ENCODE data around the gene RBFOX2.
"Not testable (repeated sequence)": the region's sequence is repeated elsewhere in the genome, so short reads cannot be mapped to it uniquely, and the experiment has no call there.

The RBFOX2 gene

DNA sequence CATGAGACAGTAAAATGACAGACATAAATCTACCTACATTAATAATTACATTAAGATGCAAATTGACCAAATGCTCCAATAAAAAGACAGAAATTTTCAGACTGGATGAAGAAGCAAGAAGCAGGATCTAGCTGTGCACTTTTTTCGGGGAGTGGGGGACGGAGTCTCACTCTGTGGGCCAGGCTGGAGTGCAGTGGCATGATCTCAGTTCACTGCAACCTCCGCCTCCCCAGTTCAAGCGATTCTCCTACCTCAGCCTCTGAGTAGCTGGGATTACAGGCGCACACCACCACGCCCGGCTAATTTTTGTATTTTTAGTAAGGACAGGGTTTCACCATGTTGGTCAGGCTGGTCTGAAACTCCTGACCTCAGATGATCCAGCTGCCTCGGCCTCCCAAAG, 222.0 kb downstream of the RBFOX2 start:
- DNase-seq = not testable (repeated sequence)

DNA sequence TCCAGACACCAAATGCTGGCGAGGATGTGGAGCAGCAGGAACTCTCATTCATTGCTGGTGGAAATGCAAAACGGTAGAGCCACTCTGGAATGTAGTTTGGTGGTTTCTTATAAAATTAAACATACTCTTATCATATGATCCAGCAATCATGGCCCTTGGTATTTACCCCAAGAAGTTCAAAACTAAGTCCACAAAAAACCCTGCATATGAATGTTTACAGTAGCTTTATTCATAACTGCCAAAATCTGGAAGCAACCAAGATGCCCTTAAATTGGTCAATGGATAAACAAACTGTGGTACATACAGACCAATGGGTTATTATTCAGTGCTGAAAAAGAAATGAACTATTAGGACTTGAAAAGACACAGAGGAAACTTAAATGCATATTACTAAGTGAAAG, 223.2 kb downstream of the RBFOX2 start:
- DNase-seq = no peak

DNA sequence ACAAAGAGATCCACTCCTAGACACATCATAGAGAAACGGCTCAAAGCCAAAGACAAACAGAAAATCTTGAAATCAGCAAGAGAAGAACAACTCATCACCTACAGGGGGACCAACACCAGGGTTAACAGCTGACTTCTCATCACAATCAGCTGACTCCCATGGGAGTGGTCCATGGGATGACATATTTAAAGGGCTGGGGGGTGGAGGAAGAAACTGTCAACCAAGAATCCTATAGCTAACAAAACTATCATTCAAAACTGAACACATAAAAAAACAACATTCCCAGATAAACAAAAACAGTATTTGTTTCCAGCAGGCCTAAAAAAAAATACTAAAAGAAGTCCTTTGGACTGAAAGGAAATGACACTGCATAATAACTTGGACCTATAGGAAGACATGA, 224.2 kb downstream of the RBFOX2 start:
- DNase-seq = no peak

DNA sequence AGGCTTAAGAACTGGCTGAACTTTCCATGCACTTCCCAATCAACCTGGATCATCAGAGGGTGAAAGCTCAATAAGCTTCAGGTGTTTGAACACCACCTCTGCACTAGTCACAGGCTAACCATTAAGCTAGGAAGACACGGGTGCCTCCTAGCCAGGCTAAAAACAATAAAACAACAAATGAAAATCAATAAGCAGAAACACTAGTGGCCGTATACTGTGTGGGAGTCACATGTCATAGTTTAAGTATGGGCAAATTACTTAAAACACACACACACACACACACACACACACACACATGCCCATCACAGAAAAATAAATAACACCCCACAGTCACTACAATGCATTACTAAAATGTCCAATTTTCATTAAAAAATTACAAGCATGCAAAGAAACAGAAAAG, 225.7 kb downstream of the RBFOX2 start:
- no peak for DNase-seq

DNA sequence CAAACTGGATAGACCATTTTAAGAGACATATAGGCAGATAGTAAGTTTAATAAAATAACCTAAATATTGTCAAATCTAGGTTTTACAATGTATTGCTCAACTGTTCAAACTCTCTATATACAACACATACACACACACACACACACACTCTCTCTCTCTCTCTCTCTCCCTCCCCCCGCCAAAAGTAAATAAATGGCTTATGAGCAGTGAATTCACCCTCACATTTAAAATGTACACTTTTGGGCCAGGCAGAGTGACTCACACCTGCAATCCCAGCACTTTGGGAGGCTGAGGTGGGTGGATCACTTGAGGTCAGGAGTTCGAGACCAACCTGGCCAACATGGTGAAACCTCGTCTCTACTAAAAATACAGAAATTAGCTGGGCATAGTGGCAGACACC, 227.3 kb downstream of the RBFOX2 start:
- not testable (repeated sequence) for DNase-seq

DNA sequence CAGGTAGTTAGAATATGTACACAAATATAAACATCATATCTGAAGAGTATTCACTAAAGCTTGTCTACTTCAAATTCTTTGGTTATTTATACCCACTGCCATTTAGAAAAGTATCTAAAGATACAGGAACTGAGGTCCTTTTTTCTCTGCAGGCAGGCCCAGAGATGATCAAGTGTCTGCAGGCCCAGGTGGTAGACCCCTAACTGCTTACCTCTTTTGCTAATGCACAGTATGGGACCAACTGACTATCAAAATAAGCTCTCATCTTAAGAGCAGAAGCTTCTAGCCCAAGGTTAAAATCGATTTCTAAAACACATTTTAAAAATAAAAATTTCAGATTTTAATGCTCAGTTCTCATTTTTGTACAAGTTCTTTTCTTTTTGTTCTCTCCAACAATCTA, 229.5 kb downstream of the RBFOX2 start:
- DNase-seq = no peak

DNA sequence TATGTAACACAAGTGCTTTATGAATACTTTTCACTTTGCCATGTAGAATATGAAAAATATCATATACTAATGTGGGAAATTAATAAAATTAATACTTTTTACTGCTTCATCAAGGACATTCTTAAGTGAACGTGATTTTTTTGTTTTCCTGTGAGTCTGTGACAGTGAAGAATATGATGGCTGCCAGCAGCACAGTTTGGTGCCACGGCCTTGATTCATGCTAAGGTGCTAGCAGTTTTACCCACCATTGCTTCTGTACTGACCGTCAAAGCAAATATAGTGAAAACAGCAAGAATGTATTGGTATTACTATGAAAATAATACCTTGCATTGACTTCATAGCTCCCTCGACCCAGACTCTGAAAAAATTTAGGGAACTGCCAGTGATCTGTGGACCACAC, 231.2 kb downstream of the RBFOX2 start:
- DNase-seq = no peak

DNA sequence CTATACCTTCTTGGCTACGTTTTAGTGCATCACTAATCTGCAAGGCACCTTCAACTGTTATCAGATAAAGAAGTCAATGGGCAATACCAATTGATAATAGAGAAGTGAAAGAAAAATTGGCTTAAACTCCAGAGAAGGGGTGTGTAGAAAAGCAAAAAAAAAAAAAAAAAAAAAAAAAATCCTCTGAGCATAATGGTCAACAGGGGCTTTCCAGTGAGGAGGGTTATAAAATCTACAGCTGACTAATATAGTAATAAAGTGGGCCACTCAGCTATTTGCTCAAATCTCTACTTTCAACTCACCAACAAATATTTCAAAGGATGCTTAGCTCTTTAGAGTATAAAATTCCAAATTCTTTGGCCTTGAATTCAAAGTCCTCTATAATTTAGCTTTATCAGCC, 233.1 kb downstream of the RBFOX2 start:
- no peak for DNase-seq

DNA sequence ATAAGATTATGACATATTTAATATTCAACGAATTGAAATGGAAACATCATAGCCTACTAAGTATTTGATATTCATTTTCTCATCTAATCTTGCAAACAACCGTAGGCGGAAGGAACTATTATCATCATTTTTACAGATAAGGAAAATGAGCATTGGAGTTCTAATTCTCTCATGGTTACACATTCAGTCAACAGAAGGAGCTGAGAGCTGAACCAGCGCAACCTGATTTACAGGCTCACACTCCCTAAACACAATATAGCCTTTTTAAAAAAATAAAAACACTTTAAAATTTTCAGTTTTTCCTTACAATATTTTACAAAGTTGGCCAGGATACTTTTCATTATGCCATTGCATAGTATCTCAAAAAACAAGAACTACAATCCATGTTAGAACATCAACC, 236.1 kb downstream of the RBFOX2 start:
- no peak for DNase-seq

DNA sequence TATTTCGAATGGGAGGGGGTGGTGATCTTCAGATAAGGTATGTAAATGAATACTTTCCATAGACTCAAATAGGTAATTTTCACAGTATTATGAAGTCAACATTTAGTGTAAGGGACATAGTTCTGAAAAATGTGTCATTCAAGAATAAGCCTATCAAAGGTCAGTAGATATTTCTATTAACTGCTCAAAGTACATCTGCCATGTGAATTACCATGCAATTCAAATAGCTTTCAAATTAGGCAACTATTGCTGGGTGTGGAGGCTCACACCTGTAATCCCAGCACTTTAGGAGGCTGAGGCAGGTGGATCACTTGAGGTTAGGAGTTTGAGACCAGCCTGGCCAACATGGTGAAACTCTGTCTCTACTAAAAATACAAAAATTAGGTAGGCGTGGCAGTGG, 236.8 kb downstream of the RBFOX2 start:
- DNase-seq = not testable (repeated sequence)

DNA sequence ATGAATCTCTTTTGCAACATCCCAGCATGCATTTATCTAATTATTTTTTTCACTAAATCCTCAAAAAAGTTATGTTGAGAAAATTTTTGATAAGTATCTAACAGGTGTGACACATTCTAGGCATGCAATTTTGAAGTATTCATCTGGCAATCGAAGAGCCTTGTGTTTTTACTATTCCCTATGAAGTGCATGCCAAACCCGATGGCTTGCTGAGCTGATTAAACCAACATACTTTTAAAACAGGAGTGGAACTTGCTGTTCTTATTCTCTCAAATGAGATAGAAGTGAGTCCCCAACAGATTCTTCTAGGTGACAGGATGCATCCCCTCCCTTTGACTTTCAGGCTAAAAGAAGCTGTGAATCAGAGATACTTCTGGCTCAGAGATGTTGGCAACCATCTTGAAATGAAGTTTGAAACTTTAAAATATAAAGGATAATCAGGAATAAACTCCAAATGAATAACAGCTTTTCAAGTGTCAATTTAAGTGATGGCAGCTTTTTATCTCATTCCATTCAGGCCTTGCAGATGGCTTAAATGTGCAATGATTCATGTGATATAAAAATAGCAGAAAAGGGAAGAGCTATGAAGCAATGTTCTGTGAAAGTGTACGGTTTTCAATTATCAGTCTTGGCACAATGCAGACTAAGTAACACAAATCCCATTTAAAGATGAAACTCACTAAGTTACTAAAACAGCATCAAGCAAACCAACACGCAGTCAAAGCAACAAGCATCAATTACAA, 243.3 kb downstream of the RBFOX2 start:
- no peak for DNase-seq

DNA sequence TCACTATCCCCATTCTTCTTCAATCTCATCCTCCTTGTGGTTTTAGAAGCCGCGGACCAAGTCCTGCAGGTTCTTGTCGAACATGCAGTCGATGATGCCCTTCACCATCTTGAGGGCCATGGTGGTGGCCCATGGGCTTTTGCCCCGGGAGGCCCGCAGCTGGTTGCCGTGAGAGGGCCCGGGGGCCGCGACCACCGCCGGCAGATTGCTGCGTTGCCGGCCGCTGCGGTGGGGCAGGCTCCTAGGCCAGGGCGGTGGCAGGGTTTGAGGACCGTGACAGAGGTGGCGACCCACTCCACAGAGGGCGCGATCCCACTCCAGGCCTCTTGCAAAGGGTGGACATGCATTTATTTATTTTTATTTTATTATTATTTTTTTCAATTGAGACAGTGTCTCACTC, 244.0 kb downstream of the RBFOX2 start:
- no peak for DNase-seq

DNA sequence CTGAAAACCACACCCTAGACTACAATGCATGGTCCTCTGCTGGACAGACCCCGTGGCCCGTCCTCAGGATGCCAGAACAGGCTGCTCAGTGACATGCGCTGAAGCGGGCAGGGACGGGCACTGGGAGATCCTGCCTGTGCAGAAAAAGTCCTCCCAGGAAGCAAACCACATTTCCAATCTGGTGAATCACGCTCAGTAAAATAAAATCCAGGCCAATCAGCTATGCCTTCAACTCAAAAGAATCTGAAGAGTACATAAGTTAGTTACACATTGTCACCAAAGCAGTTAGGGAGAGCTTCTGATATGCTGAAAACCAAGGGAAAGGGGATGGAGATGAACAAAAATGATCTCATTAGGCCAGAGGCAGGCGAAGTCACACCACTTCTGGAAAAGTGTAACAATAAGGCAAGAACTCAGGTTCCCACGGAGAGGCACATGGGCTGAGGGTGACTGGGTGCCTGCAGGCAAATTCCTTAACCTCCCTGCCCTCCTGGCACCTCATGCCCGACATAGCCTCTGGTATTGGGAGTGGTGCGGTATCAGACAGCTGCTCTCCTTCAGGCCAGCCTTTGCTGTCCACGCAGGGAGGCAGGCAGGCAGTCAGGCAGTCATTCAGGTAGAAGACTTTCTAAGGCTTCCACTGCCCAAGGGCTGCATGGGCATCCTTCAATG, 244.5 kb downstream of the RBFOX2 start:
- DNase-seq = peak; percentile 94

DNA sequence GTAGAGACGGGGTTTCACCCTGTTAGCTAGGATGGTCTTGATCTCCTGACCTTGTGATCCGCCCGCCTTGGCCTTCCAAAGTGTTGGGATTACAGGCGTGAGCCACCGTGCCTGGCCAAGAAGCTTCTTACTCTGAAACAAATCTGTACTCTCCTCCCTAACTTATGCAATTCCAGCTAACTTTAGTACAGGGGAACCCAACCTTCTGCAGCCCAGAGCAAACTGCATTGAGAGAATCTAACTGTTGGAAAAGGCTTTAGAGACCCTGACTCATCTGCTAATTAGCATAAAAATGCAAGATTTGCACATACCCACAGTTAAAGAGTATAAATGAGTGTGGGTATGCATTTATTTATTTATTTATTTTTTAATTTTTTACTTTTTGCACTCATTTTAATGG, 246.1 kb downstream of the RBFOX2 start:
- no peak for DNase-seq

DNA sequence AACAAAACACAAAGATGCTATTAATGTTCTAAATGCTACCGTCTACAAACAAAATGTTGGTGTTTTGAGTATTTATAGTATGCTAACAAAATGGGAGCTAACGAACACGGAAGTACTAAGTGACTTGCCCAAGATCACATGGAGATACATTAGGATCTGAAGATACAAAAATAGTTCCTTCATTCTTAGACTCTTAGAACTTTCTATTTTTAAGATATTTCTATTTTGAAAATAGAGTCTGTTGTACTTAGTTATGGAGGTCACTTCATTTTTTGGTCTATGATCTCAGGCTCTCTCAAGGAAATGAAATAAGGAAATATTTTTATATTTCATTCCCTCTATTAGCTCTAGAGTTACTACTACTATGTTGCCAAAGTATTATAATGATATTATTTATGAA, 246.7 kb downstream of the RBFOX2 start:
- DNase-seq = no peak

DNA sequence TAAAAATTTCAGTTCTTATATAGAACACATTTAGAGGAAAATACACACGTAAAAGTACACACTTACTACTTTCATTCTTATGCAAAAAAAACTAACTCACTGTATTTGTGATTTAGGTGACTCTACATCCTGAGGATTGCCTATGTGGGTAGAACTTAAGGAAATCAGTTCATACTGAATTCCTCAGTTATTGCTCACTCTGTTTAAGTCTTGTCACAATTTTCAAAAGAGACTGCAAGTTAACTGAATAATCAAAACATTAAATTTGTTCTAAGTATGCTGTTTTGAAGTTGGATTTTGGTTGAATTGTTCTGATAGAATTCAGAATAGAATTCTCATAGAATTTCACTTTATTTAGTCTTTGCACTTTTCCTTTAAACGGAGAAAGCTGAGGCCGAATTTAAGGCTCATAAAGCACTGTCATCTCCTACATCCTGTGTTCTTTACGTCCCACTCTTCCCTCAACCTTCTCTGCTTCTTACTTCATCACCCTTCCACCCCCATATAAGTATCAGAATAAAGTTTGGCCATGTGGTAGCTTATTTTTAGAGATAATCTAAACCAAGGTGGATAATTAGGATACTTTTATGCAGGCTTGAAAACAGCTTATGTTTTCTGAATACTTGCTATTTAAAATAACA, 251.2 kb downstream of the RBFOX2 start:
- DNase-seq = no peak

DNA sequence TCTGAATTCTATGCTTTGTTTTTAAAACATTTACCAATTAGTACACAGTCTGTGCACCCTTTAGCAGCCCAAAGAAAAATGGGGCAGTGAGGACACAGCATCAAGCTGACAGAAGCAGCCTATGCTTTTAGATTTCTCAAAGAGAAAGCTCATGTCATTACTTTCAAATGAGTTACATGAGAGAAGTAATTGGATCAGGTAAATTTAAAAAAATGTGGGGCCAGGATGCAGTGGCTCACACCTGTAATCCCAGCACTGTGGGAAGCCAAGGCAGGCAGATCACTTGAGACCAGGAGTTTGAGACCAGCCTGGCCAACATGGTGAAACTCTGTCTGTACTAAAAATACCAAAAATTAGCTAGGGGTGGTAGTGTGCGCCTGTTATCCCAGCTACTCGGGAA, 253.3 kb downstream of the RBFOX2 start:
- DNase-seq = no peak

DNA sequence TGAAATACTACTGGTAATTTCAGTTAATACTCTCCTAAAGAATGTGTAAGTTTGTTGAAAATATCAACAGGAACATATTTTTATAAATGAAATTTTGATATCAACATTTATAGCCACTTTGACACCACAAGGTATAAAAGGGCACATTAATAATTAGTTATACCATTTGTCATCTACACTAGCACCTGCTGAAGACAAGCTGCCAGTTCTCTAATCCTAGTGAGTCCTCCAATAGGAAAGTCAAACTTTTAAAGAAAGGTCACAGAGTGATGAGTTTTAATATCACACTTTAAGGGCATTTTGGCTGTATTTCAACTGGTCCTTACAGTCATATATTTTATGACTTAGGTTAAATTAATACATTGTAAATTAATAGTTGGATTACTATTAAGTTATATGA, 258.6 kb downstream of the RBFOX2 start:
- DNase-seq = no peak

DNA sequence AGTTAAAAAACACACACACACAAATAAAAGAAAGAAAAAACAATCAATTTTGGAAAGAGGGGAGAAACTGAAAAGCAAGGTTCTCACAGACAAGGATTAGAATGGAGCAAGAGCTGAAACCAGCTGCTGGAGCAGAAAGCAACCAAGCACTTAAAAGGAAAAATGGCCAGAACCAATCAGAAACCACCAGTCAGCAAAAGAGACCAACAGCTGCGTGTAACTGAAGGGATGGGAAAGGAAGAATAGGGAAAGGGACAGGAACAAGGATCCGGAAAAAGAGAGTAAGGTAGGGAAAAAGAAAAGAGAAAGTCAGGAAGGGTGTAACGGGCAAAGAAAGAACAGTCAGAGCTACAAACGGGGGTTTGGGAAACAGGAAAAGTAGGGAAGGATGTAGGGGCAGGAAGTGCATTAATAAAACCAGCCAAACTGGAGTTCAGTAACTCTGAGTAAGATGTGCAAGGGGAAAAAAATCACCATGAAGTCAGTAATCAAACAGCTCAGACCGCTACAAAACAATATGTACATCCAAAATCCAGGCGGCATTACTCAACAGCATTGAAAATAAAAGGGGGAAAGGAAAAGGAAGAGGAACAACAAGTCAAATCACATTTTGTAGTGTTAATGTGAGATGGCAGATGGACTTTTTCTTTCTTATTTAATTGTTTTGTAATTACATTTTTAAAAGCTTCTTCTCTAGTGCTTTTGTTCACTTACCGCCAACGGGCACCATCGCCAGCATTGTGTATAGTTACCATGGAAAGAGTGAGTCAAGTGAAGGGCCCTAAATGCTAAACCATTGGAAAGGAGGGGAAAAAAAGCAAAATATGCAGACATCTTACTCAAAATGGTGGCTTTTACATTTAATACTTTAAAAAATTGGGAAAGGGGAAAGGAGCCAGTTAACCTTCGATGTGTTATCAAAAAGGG, 261.7 kb downstream of the RBFOX2 start:
- DNase-seq = no peak

DNA sequence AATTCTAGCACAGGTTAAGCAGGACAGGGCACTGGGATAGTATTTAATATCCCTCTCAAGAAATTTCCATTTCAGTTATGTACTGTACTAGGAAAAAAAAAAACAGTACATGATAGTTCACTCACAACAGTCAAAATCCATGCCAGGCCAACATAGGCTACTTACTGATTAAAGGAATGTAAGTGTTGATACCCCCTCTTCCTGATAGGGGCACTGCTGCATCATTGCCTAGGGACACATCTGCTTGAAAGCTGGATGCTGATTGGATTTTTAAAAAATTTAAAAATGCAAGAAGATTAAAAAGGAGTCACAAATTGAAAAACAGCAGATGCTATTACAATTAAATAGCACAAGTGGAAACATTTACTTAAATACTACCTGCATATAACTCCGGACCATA, 267.6 kb downstream of the RBFOX2 start:
- no peak for DNase-seq

DNA sequence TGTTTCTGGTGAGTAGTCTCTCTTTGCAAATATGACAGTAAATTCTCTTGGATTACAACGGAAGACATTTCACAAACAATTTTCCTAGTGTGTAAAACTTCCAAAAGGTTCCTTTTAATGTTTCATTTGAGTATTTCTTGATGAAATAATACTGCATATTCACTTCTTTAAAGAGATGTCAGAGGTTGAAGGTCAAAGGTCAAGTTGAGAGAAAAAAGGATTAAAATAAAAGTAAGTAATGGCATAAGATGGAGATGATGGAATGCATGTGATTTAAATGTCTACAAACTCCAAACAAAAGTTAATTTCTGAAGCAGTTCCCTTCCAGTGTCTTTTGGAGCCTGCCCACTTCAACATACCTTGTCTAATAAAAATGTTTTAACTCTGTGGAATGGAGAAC, 270.2 kb downstream of the RBFOX2 start:
- no peak for DNase-seq

DNA sequence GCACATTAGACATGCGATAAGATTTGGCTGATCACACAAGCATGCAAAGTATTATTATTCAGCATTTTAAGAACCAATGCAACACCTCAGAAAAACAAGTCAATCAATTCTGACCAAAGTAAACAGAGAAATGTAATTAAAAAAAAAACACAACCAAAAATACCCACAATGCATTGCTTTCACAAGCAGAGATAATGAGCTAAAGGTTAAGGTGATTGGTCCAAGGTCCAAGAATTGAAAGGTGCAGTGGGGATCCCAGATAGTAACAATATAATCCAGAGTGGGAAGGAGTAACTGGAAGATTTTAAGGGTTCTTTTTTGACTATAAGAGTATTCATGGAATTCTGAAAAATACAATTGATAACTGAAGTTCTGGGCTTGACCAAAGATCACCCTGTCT, 271.9 kb downstream of the RBFOX2 start:
- DNase-seq = no peak

DNA sequence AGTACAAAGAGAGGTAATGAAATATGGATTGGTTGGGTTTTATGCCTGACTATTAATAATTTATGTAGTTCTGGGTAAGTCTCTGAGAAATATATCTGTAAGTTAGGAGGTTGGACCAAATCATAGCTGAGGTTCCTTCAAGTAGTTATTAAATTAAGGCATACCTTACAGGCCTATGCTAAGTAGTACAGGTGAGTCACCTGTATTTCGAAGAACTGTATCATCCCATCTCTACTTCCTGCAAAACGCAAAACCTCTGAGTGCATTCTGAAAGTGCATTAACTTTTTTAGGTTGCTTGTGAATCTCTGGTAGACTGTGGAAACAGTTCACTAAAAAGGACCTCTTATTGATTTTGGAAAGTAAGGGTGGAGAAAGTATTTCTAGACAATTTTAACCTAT, 273.9 kb downstream of the RBFOX2 start:
- no peak for DNase-seq

DNA sequence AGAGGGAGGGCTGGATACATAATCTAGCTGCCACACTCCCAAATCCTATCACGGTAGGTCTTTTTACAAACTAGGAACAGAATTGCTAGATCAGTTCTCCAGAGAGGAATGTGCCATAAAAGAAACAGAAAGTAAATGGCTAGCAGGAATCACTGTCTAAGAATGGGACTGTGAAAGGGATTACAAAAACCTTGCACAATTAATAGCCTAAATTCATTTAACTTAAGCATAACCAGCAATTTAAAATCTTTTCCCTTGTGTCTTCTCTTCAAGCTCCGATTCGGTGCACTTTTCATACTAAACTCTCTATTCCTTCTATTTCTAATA, 275.8 kb downstream of the RBFOX2 start:
- no peak for DNase-seq

All from kidney glomerular epithelial cell (primary cell).